ENCODE data around the gene OR11H7.
"Not testable (repeated sequence)": the region's sequence is repeated elsewhere in the genome, so short reads cannot be mapped to it uniquely, and the experiment has no call there.

OR11H7 gene

DNA sequence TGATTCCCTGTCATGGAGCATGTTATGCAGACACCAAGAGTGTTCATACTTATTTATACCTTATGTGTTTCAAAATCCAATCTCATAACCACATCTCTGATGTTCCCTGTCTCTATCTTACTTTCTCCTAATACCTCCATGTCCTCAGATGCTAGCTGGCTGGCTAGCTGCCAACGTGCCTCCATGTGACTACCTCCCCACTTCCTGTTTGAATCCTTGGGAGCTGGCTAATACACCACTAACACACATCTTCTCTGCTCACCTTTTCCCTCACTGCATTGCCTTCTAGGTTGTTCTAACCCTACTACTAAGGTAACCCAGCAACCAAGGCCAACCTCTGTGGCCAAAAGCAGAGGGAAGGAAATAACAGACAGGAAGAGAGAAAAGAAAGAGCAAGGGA lies 49.6 kb downstream of the OR11H7 start:
- no peak for DNase-seq (ENCODE audit: low spot score)

DNA sequence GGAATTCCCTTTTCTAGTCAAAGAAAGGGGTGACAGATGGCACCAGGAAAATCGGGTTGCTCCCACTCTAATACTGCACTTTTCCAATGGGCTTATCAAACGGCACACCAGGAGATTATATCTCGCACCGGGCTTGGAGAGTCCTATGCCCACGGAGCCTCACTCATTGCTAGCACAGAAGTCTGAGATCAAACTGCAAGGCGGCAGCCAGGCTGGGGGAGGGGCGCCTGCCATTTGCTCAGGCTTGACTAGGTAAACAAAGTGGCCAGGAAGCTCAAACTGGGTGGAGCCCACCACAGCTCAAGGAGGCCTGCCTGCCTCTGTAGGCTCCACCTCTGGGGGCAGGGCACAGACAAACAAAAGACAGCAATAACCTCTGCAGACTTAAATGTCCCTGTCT lies 51.5 kb downstream of the OR11H7 start:
- not testable (repeated sequence) for DNase-seq (ENCODE audit: low spot score)

Measured in AG08396 (cell line).